Measurements from ENCODE around the gene RORB. TPM values are rescaled to one million over a fixed set of nuclear protein-coding genes. Genes with fewer than 3 reads are reported as not detected.

RORB gene
- total and polyA plus RNA-seq, 4 donors = 0.01 to 0.05 TPM; not detected in 2

DNA sequence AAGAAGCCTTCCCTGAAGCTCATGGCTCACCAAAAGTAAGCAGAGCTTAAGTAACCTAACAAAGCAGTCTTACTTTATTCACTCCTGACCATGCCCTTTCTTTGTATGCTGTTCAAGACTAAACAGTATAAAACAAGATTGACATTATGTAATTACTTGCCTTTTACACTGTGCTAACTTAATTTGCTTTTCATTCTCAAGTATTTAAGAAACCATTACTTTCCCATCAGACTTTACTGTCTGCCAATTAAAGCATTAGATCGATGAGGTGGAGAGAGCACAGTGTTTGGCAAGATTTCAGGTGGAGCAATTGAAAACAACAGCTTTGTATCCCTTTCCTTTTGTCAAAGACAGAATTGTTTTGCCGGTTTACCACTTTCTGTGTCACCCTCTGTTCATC lies 98.2 kb downstream of the RORB start:
- no peak overlapping the region for H3K27ac ChIP-seq (ENCODE audit: low read depth in 1 of 2, low read length in 2 of 2)
- no peaks in the 10 kb centered on the region for H3K9me3 ChIP-seq (ENCODE audit: control insufficient read depth in 4 of 4, low read length in 3 of 4)
- 74% methylated on average over 2 of the region's 2 CpGs for WGBS
- no peak for DNase-seq (ENCODE audit: low spot score)
- no peak overlapping the region for H3K4me3 ChIP-seq (ENCODE audit: low read depth in 1 of 3, low read length in 3 of 3)
- H3K36me3 ChIP-seq (ENCODE audit: control insufficient read depth in 4 of 4, insufficient read depth in 3 of 4, low read depth in 1 of 4, low read length in 3 of 4) = no peaks in the 10 kb centered on the region
- no peak overlapping the region for H3K9ac ChIP-seq (ENCODE audit: low read depth in 1 of 2, low read length in 2 of 2)
- no peaks in the 10 kb centered on the region for H3K4me1 ChIP-seq (ENCODE audit: control insufficient read depth in 4 of 4, insufficient read depth in 4 of 4, low read length in 3 of 4)
- no peak for TF ChIP-seq YY1 (IDR thresholded peaks at IDR 0.05)
- TF ChIP-seq HNF4A (conservative IDR thresholded peaks at IDR 0.05) = no peak
- no peak for TF ChIP-seq ATF3 (IDR thresholded peaks at IDR 0.05)
- no peak for TF ChIP-seq FOXA1 (IDR thresholded peaks at IDR 0.05)
- no peak for TF ChIP-seq GABPA (IDR thresholded peaks at IDR 0.05 in 1 of 2, conservative IDR thresholded peaks at IDR 0.05 in 1 of 2)
- no peak for TF ChIP-seq EGR1 (IDR thresholded peaks at IDR 0.05; ENCODE audit: low read depth in 2 of 2)
- TF ChIP-seq ZBTB33 (IDR thresholded peaks at IDR 0.05) = no peak
- no peak for TF ChIP-seq NR2F2 (IDR thresholded peaks at IDR 0.05)
- TF ChIP-seq REST (IDR thresholded peaks at IDR 0.05) = no peak
- TF ChIP-seq CTCF (IDR thresholded peaks at IDR 0.05; ENCODE audit: low read depth, low read length, missing input control) = no peak
- TF ChIP-seq SP1 (IDR thresholded peaks at IDR 0.05) = no peak
- no peak for TF ChIP-seq FOXA2 (IDR thresholded peaks at IDR 0.05)
- H3K27me3 ChIP-seq (ENCODE audit: control insufficient read depth in 4 of 4, insufficient read depth in 4 of 4, low read length in 3 of 4) = no peaks in the 10 kb centered on the region

GRCh38 chr9:74598874-74599273 lies 101.7 kb downstream of the RORB start:
- no peak overlapping the region for H3K27ac ChIP-seq (ENCODE audit: low read depth in 1 of 2, low read length in 2 of 2)
- H3K9ac ChIP-seq (ENCODE audit: low read depth in 1 of 2, low read length in 2 of 2) = no peak overlapping the region
- H3K4me1 ChIP-seq (ENCODE audit: control insufficient read depth in 4 of 4, insufficient read depth in 4 of 4, low read length in 3 of 4) = no peaks in the 10 kb centered on the region
- no peaks in the 10 kb centered on the region for H3K9me3 ChIP-seq (ENCODE audit: control insufficient read depth in 4 of 4, low read length in 3 of 4)
- peaks cover 0 to 4% (median 1%) of the 10 kb centered on the region in 4 donors for H3K27me3 ChIP-seq (ENCODE audit: control insufficient read depth in 4 of 4, insufficient read depth in 4 of 4, low read length in 3 of 4)
- DNase-seq (ENCODE audit: low spot score) = no peak
- H3K4me3 ChIP-seq (ENCODE audit: low read depth in 1 of 3, low read length in 3 of 3) = no peak overlapping the region
- WGBS = 69% methylated on average over 3 of the region's 3 CpGs
- H3K36me3 ChIP-seq (ENCODE audit: control insufficient read depth in 4 of 4, insufficient read depth in 3 of 4, low read depth in 1 of 4, low read length in 3 of 4) = no peaks in the 10 kb centered on the region
- TF ChIP-seq ATF3 (IDR thresholded peaks at IDR 0.05) = no peak
- TF ChIP-seq RXRA (IDR thresholded peaks at IDR 0.05) = no peak
- TF ChIP-seq SP1 (IDR thresholded peaks at IDR 0.05) = no peak
- TF ChIP-seq EGR1 (IDR thresholded peaks at IDR 0.05; ENCODE audit: low read depth in 2 of 2) = no peak
- TF ChIP-seq ZBTB33 (IDR thresholded peaks at IDR 0.05) = no peak
- no peak for TF ChIP-seq FOXA1 (IDR thresholded peaks at IDR 0.05)
- TF ChIP-seq CTCF (IDR thresholded peaks at IDR 0.05; ENCODE audit: low read depth, low read length, missing input control) = no peak
- no peak for TF ChIP-seq JUND (IDR thresholded peaks at IDR 0.05)
- no peak for TF ChIP-seq RAD21 (IDR thresholded peaks at IDR 0.05)
- no peak for TF ChIP-seq YY1 (IDR thresholded peaks at IDR 0.05)
- TF ChIP-seq FOXA2 (IDR thresholded peaks at IDR 0.05) = no peak

Data from liver (tissue), 9 donors.